ENCODE data around the gene ZNF76. TPM values are rescaled to one million over a fixed set of nuclear protein-coding genes. Genes with fewer than 3 reads are reported as not detected.
A peak's percentile ranks its signal among the peaks of the same experiment; 100 is the strongest.

The ZNF76 gene
- total RNA-seq, 1 donor from 2014 or later: 53.4 TPM

DNA sequence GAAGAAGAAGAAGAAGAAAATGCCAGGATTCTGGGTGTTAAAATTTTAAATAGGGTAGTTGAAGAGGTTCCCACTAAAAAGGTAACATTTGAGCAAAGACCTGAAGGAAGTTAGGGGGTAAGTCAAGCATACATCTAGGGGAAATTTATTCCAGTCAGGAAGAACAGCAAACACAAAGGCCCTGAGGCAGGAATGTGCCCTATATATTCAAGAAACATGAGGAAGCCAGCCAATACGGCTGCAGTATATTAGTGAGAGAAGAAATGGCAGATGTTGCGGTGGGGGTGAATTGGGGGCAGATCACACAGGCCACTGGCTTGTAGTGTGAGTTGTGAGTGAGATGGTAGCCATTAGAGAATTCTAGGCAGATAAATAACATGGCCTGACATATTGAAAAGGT is 6.0 kb downstream of the ZNF76 start:
- DNase-seq (ENCODE audit: low spot score): no peak

DNA sequence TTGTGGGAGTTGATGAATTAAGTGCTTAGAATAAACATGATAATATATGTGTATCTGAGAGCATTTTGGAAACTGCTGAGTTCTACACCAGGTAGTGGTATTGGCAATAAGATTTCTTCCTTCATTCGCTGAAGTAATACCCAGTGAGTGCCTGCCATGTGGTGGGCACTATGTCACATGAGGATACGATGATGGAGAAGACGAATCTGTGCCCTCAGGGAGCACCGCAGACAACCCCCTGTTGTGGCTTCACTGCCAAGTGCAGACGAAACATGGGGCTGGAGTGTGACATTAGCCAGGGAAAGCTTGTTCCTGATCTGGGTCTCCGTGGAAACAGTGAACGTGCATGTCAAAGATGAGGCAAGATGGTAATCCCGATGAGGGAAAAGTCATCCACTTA is 7.9 kb downstream of the ZNF76 start:
- DNase-seq (ENCODE audit: low spot score): no peak

DNA sequence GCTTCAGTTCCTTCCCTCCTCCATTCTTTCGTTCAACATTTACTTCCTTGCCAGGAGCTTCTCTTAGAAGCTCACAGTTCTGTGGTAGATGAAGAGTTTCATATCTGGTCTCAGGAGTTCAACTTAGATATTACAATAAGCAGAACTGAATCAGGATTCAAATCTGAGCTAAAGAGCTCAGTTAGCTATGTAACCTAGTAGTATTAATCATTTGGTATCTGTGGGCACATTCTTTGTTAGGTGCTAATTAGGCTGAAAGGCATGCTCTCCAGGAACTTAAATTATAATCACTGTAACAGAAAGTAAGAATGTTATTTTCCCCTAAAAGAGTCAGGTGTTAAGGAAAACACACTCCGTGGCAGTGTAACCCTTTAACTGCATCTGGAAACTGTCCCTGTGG is 8.4 kb downstream of the ZNF76 start:
- no peak for DNase-seq (ENCODE audit: low spot score)

- DNase-seq (ENCODE audit: low spot score): no peak
These were observed 12.5 kb downstream of the ZNF76 start for GRCh38 chr6:35272005-35272404.

DNA sequence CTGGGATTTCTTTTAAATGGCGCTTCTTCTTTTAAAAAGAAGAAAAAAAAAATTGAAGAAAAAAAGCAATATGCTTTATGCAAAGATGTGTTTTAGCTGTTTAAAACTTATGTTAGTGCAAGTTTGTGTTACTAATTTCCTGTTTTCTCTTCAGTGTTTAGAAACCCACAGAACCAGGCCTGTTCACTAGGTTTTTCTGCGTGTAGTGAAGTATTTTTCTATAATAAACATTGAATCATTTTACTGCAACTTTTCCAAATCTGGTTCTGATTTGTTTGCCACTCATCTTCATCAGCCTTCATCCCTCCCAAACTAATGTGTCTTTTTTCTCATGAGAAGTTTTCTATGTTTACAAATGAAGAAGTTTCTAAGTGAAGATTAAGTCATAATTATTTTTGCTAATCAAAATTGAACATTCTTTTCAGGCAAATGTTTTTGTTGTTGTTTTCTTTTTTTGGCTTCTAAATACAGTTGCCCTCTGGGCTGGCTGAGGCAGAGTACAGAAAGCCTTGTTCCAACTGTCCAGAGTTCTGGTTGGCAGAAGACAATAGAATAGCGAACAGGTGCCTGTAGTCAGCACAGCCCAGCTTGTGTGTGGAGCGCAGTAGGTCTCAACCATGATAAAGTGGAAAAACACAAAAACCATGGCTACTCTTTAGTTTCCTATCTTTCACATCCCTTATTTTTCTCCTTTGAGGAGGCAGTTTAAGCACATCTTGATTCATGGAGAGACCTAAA is 14.5 kb downstream of the ZNF76 start:
- DNase-seq (ENCODE audit: low spot score): no peak

GRCh38 chr6:35275744-35276260 is 16.3 kb downstream of the ZNF76 start:
- DNase-seq (ENCODE audit: low spot score): no peak

DNA sequence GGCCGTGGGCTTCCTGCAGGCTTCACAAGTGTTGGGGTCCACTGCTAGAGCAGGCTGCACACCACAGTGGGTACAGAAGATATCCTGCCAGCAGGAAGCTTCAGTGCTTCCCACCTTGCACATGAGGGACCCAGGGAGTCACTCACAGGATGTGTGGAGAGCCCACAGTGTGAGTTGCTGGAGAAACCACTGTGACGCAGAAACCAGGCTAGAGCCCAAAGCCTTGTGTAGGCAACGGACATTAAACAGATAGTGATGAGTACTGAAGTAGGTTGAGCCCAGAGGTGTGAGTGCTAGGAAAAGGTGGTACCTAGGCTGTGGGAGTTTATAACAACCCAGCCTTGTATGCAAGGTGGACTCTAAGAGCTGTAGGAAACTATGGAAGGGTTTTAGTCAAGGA is 19.2 kb downstream of the ZNF76 start:
- DNase-seq (ENCODE audit: low spot score): no peak

DNA sequence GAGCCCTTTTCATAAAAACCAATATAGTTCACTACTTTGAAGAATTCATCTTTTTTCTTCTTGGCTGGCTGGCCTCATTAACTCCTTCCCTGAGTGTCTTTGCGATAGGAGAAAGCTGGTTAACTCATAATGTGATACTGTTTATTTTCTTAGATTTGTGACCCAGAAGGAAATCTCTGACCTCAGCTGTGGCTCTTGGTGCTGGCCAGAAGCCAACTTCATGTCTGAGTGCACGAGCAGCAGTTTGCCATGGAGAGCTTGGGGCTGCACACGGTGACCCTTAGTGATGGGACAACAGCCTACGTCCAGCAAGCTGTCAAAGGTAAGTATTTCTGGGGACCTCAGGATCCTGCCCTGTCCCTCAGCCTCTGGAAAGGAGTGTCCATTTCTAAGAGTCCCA is 21.4 kb downstream of the ZNF76 start:
- DNase-seq (ENCODE audit: low spot score): no peak

DNA sequence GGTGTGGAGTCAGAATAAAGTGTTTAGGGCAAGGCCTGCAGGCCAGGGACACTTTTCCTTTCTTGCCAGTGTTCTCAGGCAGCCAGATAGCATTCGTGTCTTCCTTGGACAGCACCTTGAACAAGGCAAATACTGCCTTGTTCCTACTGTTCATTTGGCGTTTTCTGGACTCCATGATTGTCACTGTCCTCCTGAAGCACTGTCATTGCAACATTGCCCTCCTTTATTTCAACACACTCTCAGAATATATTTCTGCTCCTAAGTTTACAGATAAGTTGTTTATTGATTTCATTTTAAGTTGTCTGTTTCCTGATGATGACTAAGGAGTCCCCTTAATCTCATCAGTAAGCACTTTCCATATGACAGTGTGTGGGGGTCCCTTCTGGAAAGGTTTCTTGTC is 22.9 kb downstream of the ZNF76 start:
- DNase-seq (ENCODE audit: low spot score): no peak

DNA sequence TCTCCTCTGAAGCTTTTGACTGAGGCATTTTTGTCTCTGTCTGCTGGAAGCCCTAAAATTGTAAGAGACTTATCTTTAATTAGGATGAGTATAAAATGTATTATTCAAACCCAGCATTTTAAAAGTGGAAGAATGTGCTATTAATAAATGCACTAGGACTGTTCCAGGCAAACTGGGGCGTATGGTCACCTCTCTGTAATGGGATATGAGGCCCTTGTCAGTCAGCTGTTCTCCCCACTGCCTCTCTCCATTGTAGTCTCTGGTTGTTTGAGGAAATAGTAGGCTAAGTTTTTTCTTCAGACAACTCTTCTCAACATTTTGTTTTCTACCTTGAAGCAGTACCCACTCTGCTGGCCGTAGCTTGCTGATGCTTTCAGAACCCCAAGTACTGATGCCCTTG is 23.8 kb downstream of the ZNF76 start:
- no peak for DNase-seq (ENCODE audit: low spot score)

GRCh38 chr6:35287671-35288396 is 28.3 kb downstream of the ZNF76 start:
- no peak for DNase-seq (ENCODE audit: low spot score)

- DNase-seq (ENCODE audit: low spot score): no peak
These were observed 29.3 kb downstream of the ZNF76 start for GRCh38 chr6:35288834-35289233.

- DNase-seq (ENCODE audit: low spot score): no peak
These were observed 32.0 kb downstream of the ZNF76 start for GRCh38 chr6:35291491-35291890.

DNA sequence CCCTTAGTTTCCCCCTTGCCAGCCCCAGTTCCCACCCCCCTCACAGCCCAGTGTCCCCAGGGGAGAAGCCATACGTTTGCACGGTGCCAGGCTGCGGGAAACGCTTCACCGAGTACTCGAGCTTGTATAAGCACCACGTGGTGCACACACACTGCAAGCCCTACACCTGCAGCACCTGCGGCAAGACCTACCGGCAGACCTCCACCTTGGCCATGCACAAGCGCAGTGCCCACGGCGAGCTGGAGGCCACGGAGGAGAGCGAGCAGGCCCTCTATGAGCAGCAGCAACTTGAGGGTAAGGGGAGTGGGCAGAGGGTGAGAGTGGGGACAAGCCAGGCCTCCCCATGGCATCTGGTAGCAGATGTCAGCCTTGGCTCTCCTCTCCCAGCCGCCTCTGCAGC is 33.0 kb downstream of the ZNF76 start:
- no peak for DNase-seq (ENCODE audit: low spot score)

DNA sequence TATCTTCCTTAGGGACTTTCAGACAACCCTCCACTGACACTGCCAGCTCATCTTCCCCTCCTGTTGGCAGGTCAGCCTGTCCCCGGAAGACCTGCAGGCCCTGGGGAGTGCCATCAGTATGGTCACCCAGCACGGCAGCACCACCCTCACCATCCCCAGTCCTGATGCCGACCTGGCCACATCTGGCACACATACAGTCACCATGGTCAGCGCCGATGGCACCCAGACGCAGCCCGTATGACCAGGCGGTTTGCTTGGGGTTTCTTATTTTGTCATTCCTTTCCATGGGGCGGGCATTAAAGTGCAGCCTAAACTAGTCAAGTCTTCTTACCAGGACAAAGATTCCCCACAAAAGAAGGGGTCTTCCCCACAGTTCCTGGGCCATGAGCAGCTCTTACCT is 34.1 kb downstream of the ZNF76 start:
- no peak for DNase-seq (ENCODE audit: low spot score)

DNA sequence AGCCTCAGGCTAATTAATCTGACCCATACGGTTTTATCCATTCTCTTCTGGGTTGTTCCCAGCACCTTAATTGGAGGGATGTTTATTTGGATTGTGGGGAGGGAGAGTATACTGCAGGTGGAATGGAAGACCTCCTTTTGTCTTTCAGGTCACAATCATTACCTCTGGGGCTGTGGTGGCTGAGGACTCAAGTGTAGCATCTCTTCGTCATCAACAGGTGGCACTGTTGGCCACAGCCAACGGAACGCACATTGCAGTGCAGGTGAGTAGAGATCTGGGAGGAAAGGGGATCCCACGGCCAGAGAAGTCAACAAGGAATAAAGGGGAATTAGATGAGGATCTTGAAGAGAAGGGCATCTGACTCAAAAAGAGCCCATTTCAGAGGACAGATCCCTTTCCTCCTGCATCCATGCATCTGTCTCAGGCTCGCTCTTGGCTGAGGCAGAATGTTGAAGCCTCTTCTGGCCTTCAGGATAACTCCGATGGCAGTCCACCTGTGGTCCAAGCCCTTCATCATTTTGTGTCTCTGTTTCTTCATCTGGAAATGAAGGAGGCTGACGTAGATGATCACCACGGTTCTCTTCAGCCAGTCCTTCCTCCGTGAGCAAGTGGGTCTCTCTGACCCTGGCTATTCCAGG is 34.9 kb downstream of the ZNF76 start:
- no peak for DNase-seq (ENCODE audit: low spot score)

DNA sequence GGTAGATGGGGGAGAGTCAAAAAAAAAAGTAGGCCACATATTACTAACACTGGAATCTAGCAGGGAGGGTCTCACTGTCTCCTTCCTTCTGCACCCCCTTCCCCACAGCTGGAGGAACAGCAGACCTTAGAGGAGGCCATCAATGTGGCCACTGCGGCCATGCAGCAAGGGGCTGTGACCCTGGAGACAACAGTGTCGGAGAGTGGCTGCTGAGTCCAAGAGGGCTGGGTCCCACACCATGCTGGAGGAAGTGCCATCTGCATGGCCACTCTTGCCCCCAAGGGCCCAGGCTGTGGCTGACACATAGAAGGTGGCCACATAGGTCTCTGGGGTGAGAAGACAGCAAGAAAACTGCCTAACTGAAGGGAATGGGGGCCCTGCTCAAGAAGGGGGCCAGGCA is 35.5 kb downstream of the ZNF76 start:
- no peak for DNase-seq (ENCODE audit: low spot score)

- no peak for DNase-seq (ENCODE audit: low spot score)
These were observed 36.2 kb downstream of the ZNF76 start for GRCh38 chr6:35295521-35296315.

DNA sequence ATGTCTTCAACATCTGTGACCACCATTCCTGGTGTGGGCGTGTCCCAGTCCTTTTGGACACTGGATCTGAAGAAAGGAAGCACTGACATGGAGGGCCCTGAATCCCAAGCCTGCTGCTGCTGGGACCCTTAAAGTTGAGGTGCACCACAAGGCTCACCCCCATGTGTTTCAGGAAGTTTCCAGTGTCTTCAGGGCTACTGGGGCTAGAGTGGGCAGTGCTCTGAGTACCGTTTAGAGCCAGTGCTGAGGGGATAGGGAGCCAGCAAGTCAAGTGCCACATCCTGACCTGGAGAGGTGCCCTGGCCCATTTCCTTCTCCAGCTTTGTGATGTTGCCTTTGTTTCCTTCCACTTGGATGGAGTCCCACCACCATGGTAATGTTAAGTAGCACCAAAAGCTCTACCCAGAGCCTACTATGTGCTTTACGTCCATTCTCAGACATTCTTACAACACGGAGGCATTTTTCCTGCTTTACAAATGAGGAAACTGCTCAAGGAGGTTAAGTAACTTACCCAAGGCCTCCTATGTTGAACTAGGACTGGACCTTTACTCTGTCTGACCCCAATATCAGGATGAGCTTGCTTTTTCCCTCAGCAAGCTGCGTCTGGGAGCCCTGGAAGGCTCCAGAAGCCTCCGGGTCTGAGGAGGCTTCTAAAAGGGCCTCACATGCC is 37.5 kb downstream of the ZNF76 start:
- DNase-seq (ENCODE audit: low spot score): no peak

DNA sequence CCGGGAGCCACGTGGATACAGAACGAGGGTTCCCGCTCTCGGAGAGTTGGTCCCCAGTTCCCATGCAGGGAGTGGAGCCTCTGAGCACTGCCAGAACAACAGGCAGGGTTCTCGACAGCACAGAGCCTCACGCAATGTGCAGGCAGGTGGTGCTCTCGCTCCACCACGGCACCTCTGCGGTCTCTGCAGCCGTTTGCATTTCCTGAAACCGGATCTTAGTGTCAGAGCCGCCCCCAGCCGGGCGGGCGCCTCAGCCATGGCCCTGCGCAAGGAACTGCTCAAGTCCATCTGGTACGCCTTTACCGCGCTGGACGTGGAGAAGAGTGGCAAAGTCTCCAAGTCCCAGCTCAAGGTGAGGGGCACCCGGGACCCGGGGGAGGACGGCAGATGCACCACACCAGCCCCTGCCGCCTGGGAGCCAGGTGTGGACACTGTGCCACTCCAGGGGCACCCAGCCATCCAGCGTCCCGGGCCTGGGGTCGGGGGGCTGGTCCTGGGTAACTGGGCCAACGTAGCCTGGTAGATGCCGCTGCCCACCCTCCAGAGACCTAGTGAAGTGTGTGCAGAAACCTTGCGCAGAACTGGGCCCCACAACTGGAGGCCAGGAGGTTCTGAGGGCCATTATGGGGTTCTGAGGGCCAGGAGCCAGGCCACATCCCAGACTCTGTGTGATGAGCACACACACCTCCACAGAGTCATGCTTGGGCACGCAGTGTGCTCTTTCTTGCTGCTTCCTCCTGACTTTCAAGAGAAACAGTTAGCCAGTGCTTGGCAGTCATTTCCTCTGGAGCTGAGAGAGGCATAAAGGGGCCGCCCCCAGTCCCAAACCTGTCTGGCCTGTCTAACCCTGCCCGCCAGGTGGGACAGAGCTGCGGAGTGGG is 38.3 kb downstream of the ZNF76 start, which contains the start of gene DEF6:
TSS of gene DEF6 (plus strand) at position 218 of the 881 bp plus-strand sequence. CDS start at position 257, 39 bp downstream.
- DNase-seq (ENCODE audit: low spot score): peak; percentile 91

All from ureter (tissue), 1 donor.